OCI-LY1 (cell line): ENCODE results near the gene PPHLN1.

Experiments used
- H2AFZ ChIP-seq: fragments of 200-600 bp; sonication (generic), shearing (Covaris generic); 2 replicates; pipeline ENCODE4 v1.6.0; 2014; ENCODE audit warnings: antibody characterized with exemption, mild to moderate bottlenecking, low read length
- H3F3A ChIP-seq: fragments of 200-600 bp; sonication (generic), shearing (Covaris generic); 2 replicates; pipeline ENCODE4 v1.6.0; 2014; ENCODE audit warnings: mild to moderate bottlenecking, antibody characterized with exemption, low read length, moderate library complexity; ENCODE audit not compliant: insufficient read depth
- H3K27ac ChIP-seq: fragments of 200-600 bp; sonication (generic); 2 replicates; pipeline ENCODE4 v1.5.1; 2014; ENCODE audit warnings: low read length, mixed run types, mild to moderate bottlenecking, low read depth; ENCODE audit not compliant: poor library complexity, severe bottlenecking
- H3K27me3 ChIP-seq: fragments of 200-600 bp; sonication (generic); 2 replicates; pipeline ENCODE4 v1.6.0; 2014; ENCODE audit warnings: antibody characterized with exemption, mild to moderate bottlenecking, low read length, moderate library complexity; ENCODE audit not compliant: insufficient read depth
- H3K36me3 ChIP-seq: fragments of 200-600 bp; sonication (generic); 2 replicates; pipeline ENCODE4 v1.6.1; 2014; ENCODE audit warnings: mild to moderate bottlenecking, antibody characterized with exemption, low read length, moderate library complexity, mixed read lengths; ENCODE audit not compliant: insufficient read depth
- H3K4me1 ChIP-seq: fragments of 200-600 bp; sonication (generic); 2 replicates; pipeline ENCODE4 v1.5.1; 2014; ENCODE audit warnings: mild to moderate bottlenecking, low read length, moderate library complexity; ENCODE audit not compliant: insufficient read depth, severe bottlenecking
- H3K4me2 ChIP-seq: fragments of 200-600 bp; sonication (generic), shearing (Covaris generic); 2 replicates; pipeline ENCODE4 v1.6.1; 2014; ENCODE audit warnings: low read length
- H3K4me3 ChIP-seq: fragments of 200-600 bp; sonication (generic); 2 replicates; pipeline ENCODE4 v1.5.1; 2014; ENCODE audit warnings: low read length, low read depth, mild to moderate bottlenecking, mixed read lengths; ENCODE audit not compliant: poor library complexity, severe bottlenecking
- H3K79me2 ChIP-seq: fragments of 200-600 bp; shearing (Covaris generic); 2 replicates; pipeline ENCODE4 v1.6.1; 2016; ENCODE audit warnings: mixed run types, low read length, mixed read lengths; ENCODE audit not compliant: insufficient read depth
- H3K9ac ChIP-seq: fragments of 200-600 bp; sonication (generic), shearing (Covaris generic); 2 replicates; pipeline ENCODE4 v1.6.1; 2014; ENCODE audit warnings: mild to moderate bottlenecking, low read length, mixed read lengths
- H3K9me2 ChIP-seq: fragments of 200-600 bp; sonication (generic), shearing (Covaris generic); 2 replicates; pipeline ENCODE4 v1.6.1; 2014; ENCODE audit warnings: low read depth, mild to moderate bottlenecking, low read length, mixed read lengths
- H3K9me3 ChIP-seq: fragments of 200-600 bp; shearing (Covaris generic); 2 replicates; pipeline ENCODE4 v1.6.1; 2014; ENCODE audit warnings: low read length, mixed read lengths
- H4K20me1 ChIP-seq: fragments of 200-600 bp; sonication (generic), shearing (Covaris generic); 2 replicates; pipeline ENCODE4 v1.6.0; 2016; ENCODE audit warnings: mild to moderate bottlenecking, low read length; ENCODE audit not compliant: insufficient read depth
- CTCF ChIP-seq: fragments of 200-600 bp; sonication (generic), shearing (Covaris generic); IDR thresholded peaks from 2 replicates; pipeline ENCODE4 v1.5.1; 2017; ENCODE audit warnings: mild to moderate bottlenecking, antibody characterized with exemption, low read length, moderate library complexity, mixed read lengths
- EZH2 ChIP-seq: fragments of 200-600 bp; sonication (generic), shearing (Covaris generic); IDR thresholded peaks from 2 replicates; pipeline ENCODE4 v1.8.0; 2017; ENCODE audit warnings: borderline replicate concordance, mixed run types, mild to moderate bottlenecking, antibody characterized with exemption, low read length, moderate library complexity, mixed read lengths

Gene PPHLN1

GRCh38 chr12:42309996-42310395 lies 16.0 kb upstream of the PPHLN1 start:
- Histone ChIP-seq H3K36me3 (peaks cover 15% of the 10 kb centered on the region), H3K4me3 (no peak overlapping the region), H3K9me3 (no peaks in the 10 kb centered on the region), H3K27me3 (no peaks in the 10 kb centered on the region), H3K9ac (no peak overlapping the region), H2AFZ (no peak overlapping the region), H3K9me2 (no peaks in the 10 kb centered on the region), H3F3A (no peaks in the 10 kb centered on the region), H3K4me2 (no peak overlapping the region), H3K27ac (no peak overlapping the region), H3K4me1 (no peaks in the 10 kb centered on the region), H3K79me2 (no peaks in the 10 kb centered on the region), H4K20me1 (no peaks in the 10 kb centered on the region)
- no peak for TF ChIP-seq CTCF
- no peak for TF ChIP-seq EZH2

DNA sequence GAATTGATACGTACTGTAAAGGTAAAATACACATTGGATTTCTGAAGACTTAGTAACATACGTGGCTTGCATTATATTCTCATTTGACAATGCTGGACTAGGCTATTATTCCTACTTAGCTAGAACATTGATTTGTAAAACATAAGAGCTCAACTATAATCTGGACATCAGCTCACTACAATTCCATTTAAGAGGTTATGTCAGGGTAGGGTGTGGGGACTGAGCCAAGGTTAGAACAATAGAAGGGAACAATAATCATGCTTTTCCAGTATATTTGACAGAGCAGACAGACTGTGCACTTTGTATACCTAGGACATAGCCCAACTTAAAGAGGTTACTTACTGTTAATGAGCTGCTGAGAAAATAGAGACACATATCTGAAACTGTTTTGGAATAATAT lies 10.9 kb upstream of the PPHLN1 start:
- Histone ChIP-seq H3K9ac (no peak overlapping the region), H3K4me3 (no peak overlapping the region), H3K4me2 (no peak overlapping the region), H3K9me3 (no peaks in the 10 kb centered on the region), H3K27ac (no peak overlapping the region), H2AFZ (no peak overlapping the region), H3F3A (no peaks in the 10 kb centered on the region), H3K27me3 (no peaks in the 10 kb centered on the region), H4K20me1 (no peaks in the 10 kb centered on the region), H3K9me2 (no peaks in the 10 kb centered on the region), H3K4me1 (no peaks in the 10 kb centered on the region), H3K79me2 (no peaks in the 10 kb centered on the region), H3K36me3 (peaks cover 29% of the 10 kb centered on the region)
- TF ChIP-seq CTCF (no peak), EZH2 (no peak)

DNA sequence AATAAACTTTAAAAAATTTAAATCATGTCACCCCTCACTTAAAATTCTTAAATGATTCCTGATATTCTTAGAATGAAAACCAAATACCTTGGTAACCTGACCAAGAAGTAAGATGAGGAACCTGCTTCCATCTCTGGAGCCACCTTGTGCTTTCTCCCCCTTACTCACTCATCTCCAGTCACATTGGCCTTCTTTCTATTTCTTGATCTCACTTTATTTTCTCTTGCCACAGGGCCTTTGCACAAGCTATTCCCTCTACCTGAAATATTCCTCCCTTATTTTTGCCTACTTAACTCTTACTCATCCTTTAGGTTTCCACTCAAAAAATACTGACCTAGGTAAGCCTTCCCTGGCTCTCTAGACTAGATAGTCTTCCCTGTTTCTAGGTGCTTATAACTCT lies 5.2 kb upstream of the PPHLN1 start:
- H3K36me3 ChIP-seq = peaks cover 34% of the 10 kb centered on the region
- no peak overlapping the region for H3K27ac ChIP-seq
- H3F3A ChIP-seq = no peaks in the 10 kb centered on the region
- no peaks in the 10 kb centered on the region for H3K9me2 ChIP-seq
- peaks cover 11% of the 10 kb centered on the region for H3K4me1 ChIP-seq
- no peak overlapping the region for H2AFZ ChIP-seq
- no peak overlapping the region for H3K4me3 ChIP-seq
- H3K27me3 ChIP-seq = no peaks in the 10 kb centered on the region
- TF ChIP-seq EZH2 = no peak
- TF ChIP-seq CTCF = no peak
- no peak overlapping the region for H3K9ac ChIP-seq
- no peaks in the 10 kb centered on the region for H4K20me1 ChIP-seq
- H3K79me2 ChIP-seq = peaks cover 6% of the 10 kb centered on the region; the same call in 1 of the 2 replicates
- no peak overlapping the region for H3K4me2 ChIP-seq
- H3K9me3 ChIP-seq = no peaks in the 10 kb centered on the region
